Upper lobe of left lung (tissue), 4 donors: Measurements from ENCODE around the gene PTPN1.

Experiments used
- CTCF ChIP-seq, 6 experiments: fragments of 450-650 bp in 4 of 6; fragments of 200-600 bp in 2 of 6; sonication (generic) in 2 of 6; IDR thresholded peaks; one replicate each; pipeline ENCODE4 v1.5.1; 2016 to 2019; ENCODE audit warnings: antibody characterized with exemption in 6 of 6
- POLR2A ChIP-seq, 4 donors: fragments of 450-650 bp; IDR thresholded peaks; one replicate each; pipeline ENCODE4 v1.5.1; 2016 to 2017; ENCODE audit warnings: antibody characterized with exemption in 4 of 4, mild to moderate bottlenecking in 2 of 4

DNA sequence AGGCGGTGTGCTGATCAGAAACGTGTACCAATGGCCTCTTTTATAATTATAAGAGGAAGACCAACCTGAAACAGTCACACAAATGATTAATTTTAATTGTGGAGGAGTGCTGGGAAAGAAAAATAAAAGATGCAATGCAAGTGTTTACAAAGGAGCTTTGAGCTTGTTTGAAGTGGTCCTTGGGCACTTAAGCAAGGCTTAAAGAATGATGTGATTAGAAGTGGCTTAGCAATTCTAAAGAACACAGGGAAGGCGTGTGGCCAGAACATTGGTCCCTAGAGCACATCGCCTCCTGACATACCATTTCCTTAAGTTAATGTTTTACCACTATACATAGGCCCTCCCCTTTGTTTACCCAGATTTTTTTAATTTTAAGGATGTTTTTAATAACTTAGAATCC, 26.1 kb downstream of the PTPN1 start:
- TF ChIP-seq CTCF (IDR thresholded peaks at IDR 0.05) (no peak), POLR2A (IDR thresholded peaks at IDR 0.05) (peak in 1 of 4 donors; percentile 4)
